Neuronal stem cell (in vitro differentiated cells): ENCODE results near the gene FBXO45. TPM values are rescaled to one million over a fixed set of nuclear protein-coding genes. Genes with fewer than 3 reads are reported as not detected.
"Not testable (repeated sequence)": the region's sequence is repeated elsewhere in the genome, so short reads cannot be mapped to it uniquely, and the experiment has no call there.

Experiments used
- DNase-seq: peaks from one replicate; pipeline ENCODE4 v3.0.0-alpha.2; 2013; ENCODE audit warnings: low spot score
- H2AFZ ChIP-seq: one replicate; pipeline ENCODE4 v1.6.1; 2013; ENCODE audit warnings: mild to moderate bottlenecking, low read length, inconsistent platforms
- H2AK5ac ChIP-seq: 2 replicates; pipeline ENCODE4 v1.6.1; 2013; ENCODE audit warnings: low read depth, mild to moderate bottlenecking, inconsistent platforms, low read length, moderate library complexity, mixed read lengths
- H2BK120ac ChIP-seq: 2 replicates; pipeline ENCODE4 v1.6.1; 2013; ENCODE audit warnings: low read depth, mild to moderate bottlenecking, inconsistent platforms, low read length, moderate library complexity, mixed read lengths
- H2BK12ac ChIP-seq: one replicate; pipeline ENCODE4 v1.6.1; 2013; ENCODE audit warnings: low read length, inconsistent platforms
- H2BK15ac ChIP-seq: 2 replicates; pipeline ENCODE4 v1.6.1; 2013; ENCODE audit warnings: mild to moderate bottlenecking, low read length, inconsistent platforms, mixed read lengths
- H2BK5ac ChIP-seq: one replicate; pipeline ENCODE4 v1.6.1; 2013; ENCODE audit warnings: inconsistent platforms, mild to moderate bottlenecking, low read length, moderate library complexity
- H3K14ac ChIP-seq: one replicate; pipeline ENCODE4 v1.6.1; 2013; ENCODE audit warnings: low read length, inconsistent platforms
- H3K18ac ChIP-seq: 2 replicates; pipeline ENCODE4 v1.6.1; 2013; ENCODE audit warnings: low read length, inconsistent platforms
- H3K23ac ChIP-seq: 2 replicates; pipeline ENCODE4 v1.6.1; 2013; ENCODE audit warnings: low read depth, mild to moderate bottlenecking, mixed read lengths, low read length, inconsistent platforms; ENCODE audit not compliant: poor library complexity
- H3K27ac ChIP-seq: replicated peaks from 3 replicates; pipeline ENCODE4 v1.5.1; 2013; ENCODE audit warnings: low read length, inconsistent platforms
- H3K27me3 ChIP-seq, 3 experiments: 2 replicates each; pipeline ENCODE4 v1.6.1; 2013; ENCODE audit warnings: low read length in 3 of 3, mild to moderate bottlenecking in 2 of 3, inconsistent platforms in 1 of 3, low read depth in 1 of 3, mixed read lengths in 1 of 3, moderate library complexity in 1 of 3; ENCODE audit not compliant: control insufficient read depth in 3 of 3, insufficient read depth in 3 of 3
- H3K36me3 ChIP-seq, 2 donors: replicated peaks in 1 of 2; 2 replicates each; pipeline ENCODE4 v1.6.1; 2013; ENCODE audit warnings: low read length in 2 of 2; ENCODE audit not compliant: control insufficient read depth in 2 of 2, insufficient read depth in 2 of 2
- H3K4ac ChIP-seq: 2 replicates; pipeline ENCODE4 v1.6.1; 2013; ENCODE audit warnings: inconsistent platforms, mild to moderate bottlenecking, low read length, moderate library complexity
- H3K4me1 ChIP-seq, 2 donors: 1 replicate in 1 of 2; 2 replicates in 1 of 2; pipeline ENCODE4 v1.6.1; 2013; ENCODE audit warnings: low read length in 2 of 2, low read depth in 1 of 2; ENCODE audit not compliant: control insufficient read depth in 2 of 2, insufficient read depth in 1 of 2
- H3K4me2 ChIP-seq: one replicate; pipeline ENCODE4 v1.6.1; 2013; ENCODE audit warnings: mild to moderate bottlenecking, low read length, inconsistent platforms; ENCODE audit not compliant: insufficient read depth, poor library complexity, severe bottlenecking
- H3K4me3 ChIP-seq, 2 donors: 2 replicates each; pipeline ENCODE4 v1.5.1; 2013; ENCODE audit warnings: low read length in 2 of 2, mild to moderate bottlenecking in 2 of 2, inconsistent platforms in 1 of 2, moderate library complexity in 1 of 2
- H3K79me1 ChIP-seq: one replicate; pipeline ENCODE4 v1.6.1; 2013; ENCODE audit warnings: low read depth, mild to moderate bottlenecking, inconsistent platforms, low read length, moderate library complexity
- H3K9ac ChIP-seq: one replicate; pipeline ENCODE4 v1.6.1; 2013; ENCODE audit warnings: mild to moderate bottlenecking, low read depth, low read length, inconsistent platforms; ENCODE audit not compliant: poor library complexity
- H3K9me3 ChIP-seq, 2 donors: replicated peaks in 1 of 2; 2 replicates each; pipeline versions ENCODE3 to v1.6.1; 2013; ENCODE audit warnings: low read length in 2 of 2, mild to moderate bottlenecking in 2 of 2, inconsistent platforms in 1 of 2, low read depth in 1 of 2, mixed read lengths in 1 of 2, moderate library complexity in 1 of 2; ENCODE audit not compliant: control insufficient read depth in 2 of 2, insufficient read depth in 1 of 2
- H4K8ac ChIP-seq: one replicate; pipeline ENCODE4 v1.6.1; 2013; ENCODE audit warnings: low read depth, mild to moderate bottlenecking, inconsistent platforms, low read length, moderate library complexity
- H4K91ac ChIP-seq: one replicate; pipeline ENCODE4 v1.6.1; 2013; ENCODE audit warnings: low read length, low read depth, mild to moderate bottlenecking, inconsistent platforms; ENCODE audit not compliant: poor library complexity
- WGBS, 2 donors: extraction: QIAGEN DNeasy Blood & Tissue Kit; methylation state at CpG; one replicate each; pipeline ENCODE4 v1.1.7; 2013; ENCODE audit warnings: missing lambda C conversion rate in 2 of 2, mixed read lengths in 1 of 2; ENCODE audit not compliant: insufficient read length in 2 of 2, insufficient replicate concordance in 1 of 2; ENCODE audit errors: extremely low coverage in 2 of 2; 5-methylcytosine and 5-hydroxymethylcytosine counted together
- polyA plus RNA-seq, 2 experiments: library from polyadenylated mRNA; stranded (reverse); fragments of 200-250 nt; gene quantifications; one replicate each; pipeline ENCODE4 v1.2.3, GENCODE V29; 2013

FBXO45 gene
- 10.3 TPM for polyA plus RNA-seq (2013, experiment 1 of 2)
- polyA plus RNA-seq (2013, experiment 2 of 2): 10.8 TPM

- no CpG with 5 or more reads among the region's 87 CpGs for WGBS, 2 donors
Measured at GRCh38 chr3:196568246-196569002, at the start of gene FBXO45, which contains the start of gene WDR53. Gene FBXO45 (plus strand): TSS chr3:196568660. CDS start chr3:196568985, 325 bp downstream. Gene WDR53 (minus strand): TSS chr3:196568554. CDS start chr3:196561475, 7,079 bp downstream.

GRCh38 chr3:196518966-196519717, 49.3 kb upstream of the FBXO45 start:
- H3K9me3 ChIP-seq: peaks cover 22 to 40% of the 10 kb centered on the region in 2 donors
- no peak overlapping the region for H2BK5ac ChIP-seq
- H3K4me3 ChIP-seq: no peak overlapping the region
- H4K91ac ChIP-seq: no peak overlapping the region
- no peak for DNase-seq
- no peak overlapping the region for H2BK15ac ChIP-seq
- no peak overlapping the region for H3K14ac ChIP-seq
- no peak overlapping the region for H2AK5ac ChIP-seq
- no peak overlapping the region for H3K9ac ChIP-seq
- no peak overlapping the region for H2BK120ac ChIP-seq
- no peak overlapping the region for H2AFZ ChIP-seq
- no peak overlapping the region for H3K18ac ChIP-seq
- H3K4me1 ChIP-seq: no peaks in the 10 kb centered on the region
- H3K23ac ChIP-seq: no peak overlapping the region
- no peaks in the 10 kb centered on the region for H3K79me1 ChIP-seq
- WGBS, 2 donors: no CpG with 5 or more reads among the region's 12 CpGs
- H4K8ac ChIP-seq: no peak overlapping the region
- no peak overlapping the region for H3K27ac ChIP-seq
- no peaks in the 10 kb centered on the region for H3K27me3 ChIP-seq
- H3K36me3 ChIP-seq: no peaks in the 10 kb centered on the region
- H3K4me2 ChIP-seq: no peak overlapping the region
- H2BK12ac ChIP-seq: no peak overlapping the region
- no peak overlapping the region for H3K4ac ChIP-seq

More at GRCh38 chr3:196568246-196569002, at the start of gene FBXO45, which contains the start of gene WDR53:
- Histone ChIP-seq H3K4me3 (peak within 1 kb of the TSS; percentile 85 to 98), H2BK15ac (no peak within 1 kb of the TSS), H2BK5ac (peak within 1 kb of the TSS; percentile 16), H3K79me1 (peaks cover 4% of the 10 kb centered on the region), H2BK12ac (peak within 1 kb of the TSS; percentile 30), H4K91ac (no peak within 1 kb of the TSS), H3K4me1 (peaks cover 1 to 5% of the 10 kb centered on the region in 2 donors), H3K4ac (no peak within 1 kb of the TSS), H3K9ac (peak within 1 kb of the TSS; percentile 91), H3K36me3 (peaks cover 5 to 30% of the 10 kb centered on the region in 2 donors), H3K9me3 (no peaks in the 10 kb centered on the region), H2AFZ (peak within 1 kb of the TSS; percentile 92), H2BK120ac (no peak within 1 kb of the TSS), H3K18ac (peak within 1 kb of the TSS; percentile 76), H3K14ac (peak within 1 kb of the TSS; percentile 95), H4K8ac (peak within 1 kb of the TSS; percentile 29), H2AK5ac (peak within 1 kb of the TSS; percentile 25), H3K23ac (peak within 1 kb of the TSS; percentile 89), H3K27ac (peak within 1 kb of the TSS; percentile 68), H3K27me3 (no peaks in the 10 kb centered on the region), H3K4me2 (peak within 1 kb of the TSS; percentile 82)
- DNase-seq: peak; percentile 93

GRCh38 chr3:196519718-196520082, 48.8 kb upstream of the FBXO45 start:
- Histone ChIP-seq H2AFZ (no peak overlapping the region), H3K23ac (no peak overlapping the region), H2BK12ac (no peak overlapping the region), H3K27ac (no peak overlapping the region), H3K4ac (no peak overlapping the region), H2BK15ac (no peak overlapping the region), H4K8ac (no peak overlapping the region), H3K79me1 (no peaks in the 10 kb centered on the region), H3K27me3 (no peaks in the 10 kb centered on the region), H3K14ac (no peak overlapping the region), H3K18ac (no peak overlapping the region), H3K4me3 (no peak overlapping the region), H2BK5ac (no peak overlapping the region), H3K9me3 (peaks cover 22 to 40% of the 10 kb centered on the region in 2 donors), H4K91ac (no peak overlapping the region), H2BK120ac (no peak overlapping the region), H3K9ac (no peak overlapping the region), H3K4me2 (no peak overlapping the region), H3K4me1 (no peaks in the 10 kb centered on the region), H2AK5ac (no peak overlapping the region), H3K36me3 (no peaks in the 10 kb centered on the region)
- DNase-seq: no peak
- no CpG with 5 or more reads among the region's 5 CpGs for WGBS, 2 donors

GRCh38 chr3:196521291-196521690, 47.2 kb upstream of the FBXO45 start:
- H3K23ac ChIP-seq, H3K14ac ChIP-seq: not testable (repeated sequence)

More at GRCh38 chr3:196521291-196521690, 47.2 kb upstream of the FBXO45 start:
- H3K36me3 ChIP-seq, H4K8ac ChIP-seq, H3K4me2 ChIP-seq, DNase-seq, H3K4me1 ChIP-seq, H4K91ac ChIP-seq, H2BK120ac ChIP-seq, H3K79me1 ChIP-seq, H3K4me3 ChIP-seq, H2AFZ ChIP-seq, H2AK5ac ChIP-seq, H2BK12ac ChIP-seq, H3K27ac ChIP-seq, H3K27me3 ChIP-seq, H3K9ac ChIP-seq, H2BK15ac ChIP-seq, H2BK5ac ChIP-seq, H3K18ac ChIP-seq, H3K4ac ChIP-seq: not testable (repeated sequence)
- peaks cover 22 to 38% of the 10 kb centered on the region in 2 donors for H3K9me3 ChIP-seq
- no CpG with 5 or more reads among the region's 12 CpGs for WGBS, 2 donors
